Fibroblast of lung (primary cell): ENCODE measurements around the gene CLPX. TPM values are rescaled to one million over a fixed set of nuclear protein-coding genes. Genes with fewer than 3 reads are reported as not detected.

Experiments
- DNase-seq, 2 donors: peaks; one replicate each; pipeline versions ENCODE4 v3.0.0 to v3.0.0-alpha.2; 2010; ENCODE audit warnings: low read depth in 2 of 2
- H2AFZ ChIP-seq: 2 replicates; pipeline ENCODE4 v1.5.1; 2012; ENCODE audit warnings: low read length, control low read depth, inconsistent platforms
- H3K27ac ChIP-seq: 2 replicates; pipeline ENCODE4 v1.5.1; 2011; ENCODE audit warnings: low read length, control low read depth; ENCODE audit not compliant: insufficient read depth
- H3K27me3 ChIP-seq: 2 replicates; pipeline ENCODE4 v1.5.1; 2011; ENCODE audit warnings: mild to moderate bottlenecking, low read length; ENCODE audit not compliant: control insufficient read depth, insufficient read depth
- H3K36me3 ChIP-seq: 2 replicates; pipeline ENCODE4 v1.5.1; 2011; ENCODE audit warnings: low read length; ENCODE audit not compliant: control insufficient read depth, insufficient read depth
- H3K4me1 ChIP-seq: 2 replicates; pipeline ENCODE4 v1.5.1; 2011; ENCODE audit warnings: low read length; ENCODE audit not compliant: control insufficient read depth, insufficient read depth; ENCODE audit errors: extremely low read depth
- H3K4me2 ChIP-seq: 2 replicates; pipeline ENCODE4 v1.5.1; 2011; ENCODE audit warnings: low read length, control low read depth; ENCODE audit not compliant: insufficient read depth; ENCODE audit errors: extremely low read depth
- H3K4me3 ChIP-seq, 4 experiments: fragments of 200-600 bp in 1 of 4; sonication (generic) in 1 of 4; replicated peaks in 1 of 4; 2 replicates each; pipeline ENCODE4 v1.5.1; 2011 to 2016; ENCODE audit warnings: low read length in 4 of 4, low read depth in 3 of 4, mild to moderate bottlenecking in 3 of 4, control low read depth in 2 of 4, inconsistent platforms in 1 of 4, mixed read lengths in 1 of 4; ENCODE audit not compliant: insufficient read depth in 1 of 4; ENCODE audit errors: control extremely low read depth in 1 of 4
- H3K79me2 ChIP-seq: 2 replicates; pipeline ENCODE4 v1.5.1; 2012; ENCODE audit warnings: mild to moderate bottlenecking, low read length, inconsistent platforms; ENCODE audit not compliant: control insufficient read depth, insufficient read depth
- H3K9ac ChIP-seq: 2 replicates; pipeline ENCODE4 v1.5.1; 2011; ENCODE audit warnings: mild to moderate bottlenecking, low read length, control low read depth; ENCODE audit not compliant: insufficient read depth
- H3K9me3 ChIP-seq: 2 replicates; pipeline ENCODE4 v1.5.1; 2012; ENCODE audit warnings: low read depth, low read length; ENCODE audit not compliant: control insufficient read depth, insufficient read depth
- H4K20me1 ChIP-seq: 2 replicates; pipeline ENCODE4 v1.5.1; 2011; ENCODE audit warnings: low read length; ENCODE audit not compliant: control insufficient read depth, insufficient read depth; ENCODE audit errors: extremely low read depth
- EZH2 ChIP-seq: IDR thresholded peaks from 2 replicates; pipeline ENCODE4 v1.5.1; 2012; ENCODE audit warnings: low read length, control low read depth, mild to moderate bottlenecking; ENCODE audit errors: missing control alignments
- polyA plus RNA-seq, 2 donors: library from polyadenylated mRNA; depleted of rRNA in 1 of 2; stranded (reverse) in 1 of 2; unstranded in 1 of 2; fragments of >200 nt; gene quantifications; 2 replicates each; pipeline ENCODE4 v1.2.1, GENCODE V29; 2011 to 2012; ENCODE audit warnings: missing spikeins in 1 of 2
- total RNA-seq: library from RNA; depleted of rRNA; stranded (reverse); fragments of >200 nt; gene quantifications from 2 replicates; pipeline ENCODE4 v1.2.1, GENCODE V29; 2014
- TF ChIP-seq, protein P1 (sequence below), 2 donors: IDR thresholded peaks in 1 of 2; conservative IDR thresholded peaks in 1 of 2; 1 replicate in 1 of 2; 2 replicates in 1 of 2; pipeline ENCODE4 v1.5.1; 2011 to 2012; ENCODE audit warnings: low read length in 2 of 2, control low read depth in 1 of 2, inconsistent platforms in 1 of 2, low read depth in 1 of 2, mild to moderate bottlenecking in 1 of 2

Gene CLPX
- total and polyA plus RNA-seq, 2 donors (not counting 1 experiment from before 2014, with no cell fraction given), result 36.2 to 53.4 TPM

- H3K4me3 ChIP-seq, result no peak overlapping the region
- H3K4me2 ChIP-seq, result no peak overlapping the region
- H3K79me2 ChIP-seq, result no peaks in the 10 kb centered on the region
- H3K27me3 ChIP-seq, result peaks cover 10% of the 10 kb centered on the region
- no peak overlapping the region for H3K27ac ChIP-seq
- no peak for TF ChIP-seq EZH2
- TF ChIP-seq, protein P1, sequence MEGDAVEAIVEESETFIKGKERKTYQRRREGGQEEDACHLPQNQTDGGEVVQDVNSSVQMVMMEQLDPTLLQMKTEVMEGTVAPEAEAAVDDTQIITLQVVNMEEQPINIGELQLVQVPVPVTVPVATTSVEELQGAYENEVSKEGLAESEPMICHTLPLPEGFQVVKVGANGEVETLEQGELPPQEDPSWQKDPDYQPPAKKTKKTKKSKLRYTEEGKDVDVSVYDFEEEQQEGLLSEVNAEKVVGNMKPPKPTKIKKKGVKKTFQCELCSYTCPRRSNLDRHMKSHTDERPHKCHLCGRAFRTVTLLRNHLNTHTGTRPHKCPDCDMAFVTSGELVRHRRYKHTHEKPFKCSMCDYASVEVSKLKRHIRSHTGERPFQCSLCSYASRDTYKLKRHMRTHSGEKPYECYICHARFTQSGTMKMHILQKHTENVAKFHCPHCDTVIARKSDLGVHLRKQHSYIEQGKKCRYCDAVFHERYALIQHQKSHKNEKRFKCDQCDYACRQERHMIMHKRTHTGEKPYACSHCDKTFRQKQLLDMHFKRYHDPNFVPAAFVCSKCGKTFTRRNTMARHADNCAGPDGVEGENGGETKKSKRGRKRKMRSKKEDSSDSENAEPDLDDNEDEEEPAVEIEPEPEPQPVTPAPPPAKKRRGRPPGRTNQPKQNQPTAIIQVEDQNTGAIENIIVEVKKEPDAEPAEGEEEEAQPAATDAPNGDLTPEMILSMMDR (conservative IDR thresholded peaks at IDR 0.05 in 1 of 2, IDR thresholded peaks at IDR 0.05 in 1 of 2; ENCODE audit: low read depth in 1 of 2, low read length in 2 of 2), result no peak
- no peaks in the 10 kb centered on the region for H4K20me1 ChIP-seq
- no peak for DNase-seq
- no peaks in the 10 kb centered on the region for H3K9me3 ChIP-seq
- H3K4me1 ChIP-seq, result no peaks in the 10 kb centered on the region
- no peaks in the 10 kb centered on the region for H3K36me3 ChIP-seq
- no peak overlapping the region for H3K9ac ChIP-seq
- no peak overlapping the region for H2AFZ ChIP-seq
Observed at GRCh38 chr15:65213241-65213640, 28.1 kb upstream of the CLPX start.

DNA sequence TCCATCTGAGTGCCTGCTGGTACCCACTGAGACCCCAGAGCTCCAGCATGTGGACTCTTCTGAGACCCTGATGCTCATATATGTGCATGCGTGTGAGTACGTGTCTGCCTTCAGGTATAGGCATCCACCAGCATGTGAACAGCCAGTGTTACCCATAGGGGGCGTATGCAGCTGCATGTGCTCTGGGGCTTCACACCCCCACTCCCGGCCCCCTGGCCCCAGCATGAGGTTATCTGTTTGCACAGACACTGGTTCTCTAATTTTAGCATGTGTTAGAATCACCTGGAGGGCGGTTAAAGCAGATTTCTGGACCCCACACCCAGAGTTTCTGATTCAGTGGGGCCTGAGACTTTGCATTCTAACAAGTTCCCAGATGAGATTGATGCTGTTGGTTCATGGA is 27.0 kb upstream of the CLPX start:
- Histone ChIP-seq H3K4me2 (no peak overlapping the region), H2AFZ (no peak overlapping the region), H3K4me3 (no peak overlapping the region), H4K20me1 (no peaks in the 10 kb centered on the region), H3K4me1 (no peaks in the 10 kb centered on the region), H3K9me3 (no peaks in the 10 kb centered on the region), H3K27me3 (peaks cover 10% of the 10 kb centered on the region), H3K79me2 (no peaks in the 10 kb centered on the region), H3K27ac (no peak overlapping the region), H3K36me3 (no peaks in the 10 kb centered on the region), H3K9ac (no peak overlapping the region)
- TF ChIP-seq, protein P1 (conservative IDR thresholded peaks at IDR 0.05 in 1 of 2, IDR thresholded peaks at IDR 0.05 in 1 of 2; ENCODE audit: low read depth in 1 of 2, low read length in 2 of 2), result peak; percentile 11 to 37
- no peak for TF ChIP-seq EZH2
- no peak for DNase-seq

DNA sequence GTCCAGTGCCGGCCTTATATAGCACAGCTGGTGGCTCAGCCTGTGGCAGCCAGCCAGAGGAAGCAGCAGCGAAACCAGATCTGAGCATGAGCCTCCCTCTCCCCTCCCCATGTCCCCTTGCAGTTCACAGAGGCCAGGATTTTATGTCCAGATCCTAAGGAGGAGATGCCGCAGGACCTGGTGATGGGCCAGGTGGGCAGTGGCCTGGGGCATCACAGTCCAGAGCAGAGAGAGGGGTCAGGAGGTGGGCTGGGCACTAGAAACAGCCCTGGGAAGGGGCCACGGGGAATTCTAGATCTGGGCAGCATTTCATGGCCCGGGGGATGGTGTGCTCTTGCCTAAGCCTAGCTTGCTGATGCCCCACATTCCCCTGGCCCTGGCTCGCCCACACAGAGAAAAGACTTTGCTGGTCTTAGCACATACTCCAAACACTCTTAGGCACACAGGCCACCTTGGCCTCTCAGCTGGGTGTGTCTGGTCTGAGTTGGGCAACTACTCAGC is 26.4 kb upstream of the CLPX start:
- no peak overlapping the region for H3K4me2 ChIP-seq
- no peaks in the 10 kb centered on the region for H3K9me3 ChIP-seq
- no peak overlapping the region for H3K27ac ChIP-seq
- DNase-seq, result peak; percentile 33 to 67
- no peaks in the 10 kb centered on the region for H3K36me3 ChIP-seq
- peaks cover 10% of the 10 kb centered on the region for H3K27me3 ChIP-seq
- H3K9ac ChIP-seq, result no peak overlapping the region
- no peaks in the 10 kb centered on the region for H4K20me1 ChIP-seq
- no peak for TF ChIP-seq EZH2
- TF ChIP-seq, protein P1 (conservative IDR thresholded peaks at IDR 0.05 in 1 of 2, IDR thresholded peaks at IDR 0.05 in 1 of 2; ENCODE audit: low read depth in 1 of 2, low read length in 2 of 2), result no peak
- H3K4me1 ChIP-seq, result no peaks in the 10 kb centered on the region
- no peak overlapping the region for H2AFZ ChIP-seq
- no peaks in the 10 kb centered on the region for H3K79me2 ChIP-seq
- H3K4me3 ChIP-seq, result no peak overlapping the region
